Stimulated activated CD4-positive, alpha-beta T cell treated with anti-CD3 and anti-CD28 coated beads, Interleukin-4, amount 100 ng/mL, for 1 hour (primary cell): Measurements from ENCODE around the gene SLC16A9.
"Not testable (repeated sequence)": the region's sequence is repeated elsewhere in the genome, so short reads cannot be mapped to it uniquely, and the experiment has no call there.

Source experiments
- DNase-seq: peaks from one replicate; pipeline ENCODE4 v3.0.0-alpha.2; 2020

SLC16A9 gene, protein sequence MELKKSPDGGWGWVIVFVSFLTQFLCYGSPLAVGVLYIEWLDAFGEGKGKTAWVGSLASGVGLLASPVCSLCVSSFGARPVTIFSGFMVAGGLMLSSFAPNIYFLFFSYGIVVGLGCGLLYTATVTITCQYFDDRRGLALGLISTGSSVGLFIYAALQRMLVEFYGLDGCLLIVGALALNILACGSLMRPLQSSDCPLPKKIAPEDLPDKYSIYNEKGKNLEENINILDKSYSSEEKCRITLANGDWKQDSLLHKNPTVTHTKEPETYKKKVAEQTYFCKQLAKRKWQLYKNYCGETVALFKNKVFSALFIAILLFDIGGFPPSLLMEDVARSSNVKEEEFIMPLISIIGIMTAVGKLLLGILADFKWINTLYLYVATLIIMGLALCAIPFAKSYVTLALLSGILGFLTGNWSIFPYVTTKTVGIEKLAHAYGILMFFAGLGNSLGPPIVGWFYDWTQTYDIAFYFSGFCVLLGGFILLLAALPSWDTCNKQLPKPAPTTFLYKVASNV

GRCh38 chr10:59709395-59710125, at the start of gene SLC16A9:
Gene SLC16A9, minus strand, starts transcription at chr10:59709850. Its CDS starts 25,559 bp downstream, at chr10:59684291.
- DNase-seq: peak; percentile 46

DNA sequence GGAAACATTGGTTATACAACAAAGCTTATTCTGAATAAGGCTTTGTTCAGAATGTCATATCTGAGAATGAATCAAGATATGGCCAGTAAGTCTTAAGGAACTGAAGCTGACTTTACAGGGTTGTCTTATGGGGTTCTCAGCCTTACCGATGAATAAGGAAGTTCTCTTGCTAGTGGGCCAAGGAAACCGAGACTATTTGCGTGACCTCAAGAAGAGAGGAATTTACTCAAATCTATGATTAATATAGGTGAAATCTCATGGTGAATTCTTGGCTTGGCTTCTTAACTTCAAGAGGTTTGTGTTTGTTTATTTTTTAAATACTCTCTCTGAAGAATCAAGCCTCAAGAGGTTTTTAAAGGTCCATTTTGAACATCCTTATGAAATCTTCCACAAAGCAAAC, 48.3 kb upstream of the SLC16A9 start:
- DNase-seq: no peak

GRCh38 chr10:59754951-59755350, 45.3 kb upstream of the SLC16A9 start:
- no peak for DNase-seq

- no peak for DNase-seq
Observed at GRCh38 chr10:59753267-59753666, 43.6 kb upstream of the SLC16A9 start, which contains the start of gene MRLN. Gene MRLN, minus strand, starts transcription at chr10:59753455.

DNA sequence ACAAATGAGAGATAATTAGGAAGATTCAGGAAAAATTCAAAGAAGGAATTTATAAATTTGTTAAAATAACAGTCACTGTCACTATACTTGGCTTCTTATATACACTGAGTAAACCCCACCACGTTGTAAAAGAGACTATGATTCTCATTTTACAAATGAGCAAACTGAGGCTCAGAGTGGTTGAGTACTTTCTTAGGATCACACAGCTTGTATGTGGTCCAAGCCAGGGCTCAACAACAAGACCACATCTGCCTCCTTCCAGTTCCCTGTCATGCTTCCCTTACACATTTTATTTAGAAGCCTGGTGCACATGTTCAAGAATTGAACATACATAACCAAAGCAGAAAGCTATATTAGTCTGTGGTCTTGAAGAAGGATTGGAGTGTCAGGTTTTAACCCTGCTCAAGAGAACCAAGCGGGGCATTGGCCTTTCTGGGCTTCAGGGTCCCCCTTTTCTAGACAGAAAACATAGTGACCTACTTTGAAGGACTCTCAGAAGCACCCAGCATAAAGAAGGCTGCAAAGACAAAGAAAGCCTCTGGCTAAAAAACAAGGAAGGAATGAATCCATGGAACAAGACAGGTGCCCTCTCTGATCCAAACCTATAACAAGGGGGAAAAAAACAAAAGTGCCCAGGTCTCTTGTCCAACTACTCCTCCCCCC, 42.8 kb upstream of the SLC16A9 start:
- no peak for DNase-seq

DNA sequence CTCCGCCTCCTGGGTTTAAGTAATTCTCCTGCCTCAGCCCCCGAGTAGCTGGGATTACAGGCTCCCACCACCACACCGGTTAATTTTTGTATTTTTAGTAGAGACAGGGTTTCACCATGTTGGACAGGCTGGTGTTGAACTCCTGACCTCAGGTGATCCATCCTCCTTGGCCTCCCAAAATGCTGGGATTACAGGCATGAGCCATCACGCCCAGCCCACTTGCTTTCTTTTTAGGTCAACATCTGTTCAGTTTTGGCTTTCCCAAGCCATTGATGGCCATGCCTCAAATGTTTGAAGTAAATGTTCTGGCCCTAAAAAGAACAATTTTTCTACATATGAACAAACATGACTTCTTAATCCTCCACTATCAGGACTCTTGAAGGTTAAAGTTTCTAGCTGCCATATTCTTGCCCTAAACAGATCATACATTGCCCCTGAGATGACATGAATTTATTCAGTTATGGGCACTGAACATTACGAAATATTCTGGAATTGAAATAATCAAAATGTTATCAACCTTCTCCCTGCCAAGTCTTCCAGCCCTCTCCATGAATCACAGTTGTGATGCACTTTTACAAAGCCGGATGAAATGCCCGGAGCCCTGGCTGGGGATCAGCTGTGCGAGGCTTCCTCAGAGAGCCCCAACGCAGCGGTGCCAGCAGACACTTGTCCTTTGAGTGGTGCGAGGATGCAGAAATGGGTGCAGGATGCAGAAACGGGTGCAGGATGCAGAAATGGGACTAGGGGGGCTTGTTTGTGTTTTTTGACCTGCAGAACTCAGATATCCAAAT, 40.7 kb upstream of the SLC16A9 start:
- no peak for DNase-seq

DNA sequence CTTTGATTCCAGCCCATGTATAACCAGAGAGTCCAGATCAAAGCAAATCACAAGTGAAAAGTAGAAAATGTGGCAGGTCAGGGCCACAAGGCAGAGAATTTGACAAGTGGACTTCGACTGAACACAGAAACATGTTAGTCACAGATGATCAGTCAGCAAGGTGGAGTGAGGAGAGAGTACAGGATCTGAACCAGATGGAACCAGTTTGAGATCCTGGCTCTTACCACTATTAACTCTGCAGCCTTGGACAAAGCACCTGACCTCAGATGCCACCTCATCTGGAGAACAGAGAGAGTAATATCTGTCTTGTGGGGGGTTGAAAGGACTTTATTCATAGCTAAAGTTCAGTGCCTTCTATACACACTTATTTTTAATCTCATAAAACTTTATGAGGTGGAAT, 39.2 kb upstream of the SLC16A9 start:
- DNase-seq: no peak

DNA sequence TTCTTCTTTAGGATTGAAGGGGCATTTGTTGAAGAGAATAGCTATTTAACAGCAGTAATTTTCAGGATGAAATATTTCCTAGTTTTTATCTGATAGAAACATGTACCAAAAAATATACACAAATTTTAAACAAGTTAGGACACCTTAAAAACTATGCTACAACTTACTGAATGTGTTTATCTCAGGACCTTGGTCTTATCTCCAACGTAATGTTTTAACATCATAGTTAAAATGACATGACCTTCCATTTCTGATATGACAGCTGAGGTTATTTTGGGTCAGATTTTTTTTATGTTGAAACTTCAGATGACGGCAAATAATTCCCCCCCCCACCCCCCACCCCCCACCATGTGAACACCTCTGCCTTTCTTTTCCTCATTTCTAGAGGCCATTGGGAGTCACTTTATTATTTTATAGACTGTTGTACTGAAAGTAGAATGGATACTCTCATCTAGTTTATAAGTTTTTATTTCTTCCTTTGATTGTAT, 35.6 kb upstream of the SLC16A9 start:
- no peak for DNase-seq

DNA sequence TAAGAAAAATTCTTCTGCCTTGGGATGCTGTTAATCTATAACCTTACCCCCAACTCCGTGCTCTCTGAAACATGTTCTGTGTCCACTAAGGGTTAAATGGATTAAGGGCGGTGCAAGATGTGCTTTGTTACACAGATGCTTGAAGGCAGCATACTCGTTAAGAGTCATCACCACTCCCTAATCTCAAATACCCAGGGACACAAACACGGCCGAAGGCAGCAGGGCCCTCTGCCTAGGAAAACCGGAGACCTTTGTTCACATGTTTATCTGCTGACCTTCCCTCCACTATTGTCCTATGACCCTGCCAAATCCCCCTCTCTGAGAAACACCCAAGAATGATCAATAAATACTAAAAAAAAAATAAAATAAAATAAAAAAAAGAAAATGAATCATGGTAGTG, 35.1 kb upstream of the SLC16A9 start:
- DNase-seq: not testable (repeated sequence)

DNA sequence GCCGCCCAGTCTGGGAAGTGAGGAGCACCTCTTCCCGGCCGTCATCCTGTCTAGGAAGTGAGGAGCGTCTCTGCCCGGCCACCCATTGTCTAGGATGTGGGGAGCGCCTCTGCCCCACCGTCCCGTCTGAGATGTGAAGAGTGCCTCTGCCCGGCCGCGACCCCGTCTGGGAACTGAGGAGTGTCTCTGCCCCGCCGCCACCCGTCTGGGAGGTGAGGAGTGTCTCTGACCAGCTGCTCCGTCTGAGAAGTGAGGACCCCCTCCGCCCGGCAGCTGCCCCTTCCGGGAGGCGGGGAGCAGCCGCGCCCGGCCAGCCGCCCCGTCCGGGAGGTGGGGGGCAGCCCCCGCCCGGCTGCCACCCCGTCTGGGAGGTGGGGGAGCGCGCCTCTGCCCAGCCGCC, 34.5 kb upstream of the SLC16A9 start:
- not testable (repeated sequence) for DNase-seq

DNA sequence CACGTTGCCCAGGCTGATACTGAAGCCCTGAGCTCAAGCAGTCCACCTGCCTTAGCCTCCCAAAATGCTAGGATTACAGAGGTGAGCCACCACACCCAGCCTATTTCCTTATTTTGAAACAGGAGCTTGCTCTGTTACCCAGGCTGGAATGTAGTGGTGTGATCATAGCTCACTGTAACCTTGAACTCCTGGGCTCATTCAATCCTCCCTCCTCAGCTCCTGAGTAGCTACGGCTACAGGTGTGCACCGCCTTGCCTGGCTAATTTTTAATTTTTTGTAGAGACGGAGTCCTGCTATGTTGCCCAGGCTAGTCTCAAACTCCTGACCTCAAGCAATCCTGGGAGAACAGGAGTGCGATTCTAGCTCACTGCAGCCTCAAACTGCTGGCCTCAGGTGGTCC, 31.9 kb upstream of the SLC16A9 start:
- DNase-seq: no peak

GRCh38 chr10:59741048-59741447, 31.4 kb upstream of the SLC16A9 start:
- no peak for DNase-seq

- DNase-seq: no peak
Observed at GRCh38 chr10:59736749-59737148, 27.1 kb upstream of the SLC16A9 start.

GRCh38 chr10:59735296-59735695, 25.6 kb upstream of the SLC16A9 start:
- DNase-seq: no peak

- DNase-seq: no peak
Observed at GRCh38 chr10:59734014-59734462, 24.4 kb upstream of the SLC16A9 start.

DNA sequence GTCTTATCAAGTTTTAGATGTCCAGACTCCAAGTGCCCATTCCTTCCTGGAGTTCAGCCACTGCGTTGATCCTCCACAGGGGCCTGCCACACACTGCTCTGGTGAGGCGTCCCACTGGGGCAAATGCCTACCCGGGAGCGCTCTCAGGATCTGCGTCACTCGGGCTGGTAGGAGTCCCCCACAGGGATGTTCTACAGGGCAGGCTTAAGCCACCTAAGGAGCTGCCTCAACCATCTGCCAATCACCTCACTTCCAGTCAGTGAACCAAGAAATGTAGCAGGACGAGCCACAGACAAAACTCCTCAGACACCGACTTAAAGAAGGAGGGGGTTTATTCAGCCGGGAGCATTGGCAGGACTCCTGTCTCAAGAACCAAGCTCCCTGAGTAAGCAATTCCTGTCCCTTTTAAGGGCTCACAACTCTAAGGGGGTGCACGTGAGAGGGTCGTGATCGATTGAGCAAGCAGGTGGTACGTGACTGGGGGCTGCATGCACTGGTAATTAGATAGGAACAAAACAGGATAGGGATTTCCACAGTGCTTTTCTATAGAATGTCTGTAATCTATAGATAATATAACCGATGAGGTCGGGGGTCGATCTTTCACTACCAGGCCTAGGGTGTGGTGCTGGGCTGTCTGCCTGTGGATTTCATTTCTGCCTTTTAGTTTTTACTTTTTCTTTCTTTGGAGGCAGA, 23.8 kb upstream of the SLC16A9 start:
- not testable (repeated sequence) for DNase-seq

DNA sequence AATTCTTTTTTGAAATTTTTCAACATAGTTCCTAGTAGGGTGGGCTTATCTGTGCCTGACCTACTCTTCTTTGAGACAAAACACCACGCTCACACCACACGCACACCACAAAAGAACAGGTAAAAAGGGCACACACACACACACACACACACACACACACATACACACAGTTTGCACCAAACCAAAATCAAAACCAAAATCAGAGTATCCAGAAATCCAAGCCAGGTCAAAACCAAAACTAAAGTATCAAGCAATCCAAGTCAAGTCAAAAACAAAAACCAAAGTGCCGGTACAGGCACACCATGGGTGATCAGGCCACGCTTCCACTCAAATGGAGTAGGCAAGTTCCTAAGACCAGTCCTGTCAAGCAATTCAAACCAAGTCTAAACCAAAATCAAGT, 23.2 kb upstream of the SLC16A9 start:
- not testable (repeated sequence) for DNase-seq

GRCh38 chr10:59729167-59729566, 19.5 kb upstream of the SLC16A9 start:
- not testable (repeated sequence) for DNase-seq

GRCh38 chr10:59724098-59724938, 14.7 kb upstream of the SLC16A9 start:
- no peak for DNase-seq

GRCh38 chr10:59720377-59720776, 10.7 kb upstream of the SLC16A9 start:
- no peak for DNase-seq

- no peak for DNase-seq
Observed at GRCh38 chr10:59719374-59719773, 9.7 kb upstream of the SLC16A9 start.
